Measurements from ENCODE around the gene LHFPL6. TPM values are rescaled to one million over a fixed set of nuclear protein-coding genes. Genes with fewer than 3 reads are reported as not detected.

The LHFPL6 gene
- total RNA-seq, 1 experiment from 2014 or later: 3.6 TPM

DNA sequence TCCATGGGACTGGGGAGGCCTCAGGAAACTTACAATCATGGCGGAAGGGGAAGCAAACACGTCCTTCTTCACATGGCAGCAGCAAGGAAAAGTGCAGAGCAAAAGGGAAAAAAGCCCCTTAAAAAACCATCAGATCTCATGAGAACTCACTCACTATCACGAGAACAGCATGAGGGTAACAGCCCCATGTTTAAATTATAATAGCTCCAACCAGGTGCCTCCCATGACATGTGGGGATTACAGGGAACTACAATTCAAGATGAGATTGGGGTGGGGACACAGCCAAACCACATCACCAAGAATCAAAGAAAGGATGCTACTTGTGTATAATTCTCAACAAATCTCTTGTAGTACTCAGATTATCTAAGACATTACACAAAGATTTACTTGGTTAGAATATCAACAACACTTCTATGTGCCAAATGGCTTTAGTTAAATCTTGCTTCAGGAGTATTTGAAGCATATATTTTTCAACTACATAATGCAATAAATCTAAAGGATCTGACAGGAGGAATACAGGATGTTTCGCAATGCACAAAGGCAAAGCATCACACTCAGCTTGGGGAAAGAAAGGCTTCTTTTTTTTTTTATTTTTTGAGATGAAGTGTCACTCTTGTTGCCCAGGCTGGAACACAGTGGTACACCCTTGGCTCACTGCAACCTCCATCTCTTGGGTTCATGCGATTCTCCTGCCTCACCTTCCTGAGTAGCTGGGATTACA is 180.0 kb downstream of the LHFPL6 start:
- Histone ChIP-seq H3K4me3 (ENCODE audit: low read depth, low read length) (no peak overlapping the region), H3K9me3 (no peaks in the 10 kb centered on the region), H3K27me3 (replicated peaks; ENCODE audit: control insufficient read depth, insufficient read depth, low read length) (peaks cover 1% of the 10 kb centered on the region; the same call in 1 of the 2 replicates), H3K4me1 (no peaks in the 10 kb centered on the region; the same call in 1 of the 2 replicates), H3K36me3 (ENCODE audit: control insufficient read depth, insufficient read depth, low read length) (no peaks in the 10 kb centered on the region)
- TF ChIP-seq, protein P1, sequence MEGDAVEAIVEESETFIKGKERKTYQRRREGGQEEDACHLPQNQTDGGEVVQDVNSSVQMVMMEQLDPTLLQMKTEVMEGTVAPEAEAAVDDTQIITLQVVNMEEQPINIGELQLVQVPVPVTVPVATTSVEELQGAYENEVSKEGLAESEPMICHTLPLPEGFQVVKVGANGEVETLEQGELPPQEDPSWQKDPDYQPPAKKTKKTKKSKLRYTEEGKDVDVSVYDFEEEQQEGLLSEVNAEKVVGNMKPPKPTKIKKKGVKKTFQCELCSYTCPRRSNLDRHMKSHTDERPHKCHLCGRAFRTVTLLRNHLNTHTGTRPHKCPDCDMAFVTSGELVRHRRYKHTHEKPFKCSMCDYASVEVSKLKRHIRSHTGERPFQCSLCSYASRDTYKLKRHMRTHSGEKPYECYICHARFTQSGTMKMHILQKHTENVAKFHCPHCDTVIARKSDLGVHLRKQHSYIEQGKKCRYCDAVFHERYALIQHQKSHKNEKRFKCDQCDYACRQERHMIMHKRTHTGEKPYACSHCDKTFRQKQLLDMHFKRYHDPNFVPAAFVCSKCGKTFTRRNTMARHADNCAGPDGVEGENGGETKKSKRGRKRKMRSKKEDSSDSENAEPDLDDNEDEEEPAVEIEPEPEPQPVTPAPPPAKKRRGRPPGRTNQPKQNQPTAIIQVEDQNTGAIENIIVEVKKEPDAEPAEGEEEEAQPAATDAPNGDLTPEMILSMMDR (IDR thresholded peaks at IDR 0.05; ENCODE audit: insufficient read depth in 1 of 2, low read depth in 1 of 2, low read length in 1 of 2, severe bottlenecking in 1 of 2, unreplicated experiment in 1 of 2): no peak
- ChIA-PET POLR2A (no interaction called here), CTCF (no interaction called here)
- BruUV-seq (replicated peaks): no TSS peak
- Mint-ChIP-seq H3K27ac (ENCODE audit: unreplicated experiment) (no peak overlapping the region), H3K36me3 (ENCODE audit: insufficient read depth, unreplicated experiment) (no peaks in the 10 kb centered on the region), H3K27me3 (ENCODE audit: insufficient read depth, unreplicated experiment) (peaks cover 3% of the 10 kb centered on the region), H3K4me1 (ENCODE audit: low read depth, unreplicated experiment) (no peaks in the 10 kb centered on the region), H3K4me3 (ENCODE audit: unreplicated experiment) (no peak overlapping the region), H3K9me3 (ENCODE audit: unreplicated experiment) (no peaks in the 10 kb centered on the region)
- DNase-seq: no peak
- intact Hi-C loops (cut with micrococcal nuclease; ENCODE audit: unreplicated experiment): no loop called here

DNA sequence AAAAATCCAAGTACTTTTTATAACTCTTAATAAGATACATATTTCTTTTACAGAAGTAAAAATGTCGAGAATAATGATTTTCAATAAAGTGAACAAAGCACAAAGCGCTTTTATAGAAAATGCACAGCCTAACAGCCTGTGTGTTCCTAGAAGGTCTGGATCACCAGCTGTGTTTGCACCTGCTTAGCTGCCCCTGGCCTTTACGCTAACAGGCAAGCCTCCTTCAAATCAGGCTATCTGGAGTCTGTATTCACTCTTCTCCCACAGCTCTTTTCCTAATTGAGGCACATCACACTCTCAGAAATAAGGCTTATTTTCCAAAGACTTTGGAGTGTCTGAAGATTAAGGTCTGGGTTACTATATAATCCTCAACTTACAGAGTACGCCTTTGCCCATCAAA is 183.1 kb downstream of the LHFPL6 start:
- BruUV-seq (replicated peaks): no TSS peak
- H3K27ac Mint-ChIP-seq (ENCODE audit: unreplicated experiment): no peak overlapping the region
- intact Hi-C loops (cut with micrococcal nuclease; ENCODE audit: unreplicated experiment): loop anchor here (10.0 kb wide), 1 partner anchor 135 kb away; no protein-coding TSS in a partner anchor
- Histone ChIP-seq H3K36me3 (ENCODE audit: control insufficient read depth, insufficient read depth, low read length) (no peaks in the 10 kb centered on the region), H3K4me3 (ENCODE audit: low read depth, low read length) (no peak overlapping the region), H3K9me3 (no peaks in the 10 kb centered on the region), H3K4me1 (no peaks in the 10 kb centered on the region; the same call in 1 of the 2 replicates), H3K27me3 (replicated peaks; ENCODE audit: control insufficient read depth, insufficient read depth, low read length) (peaks cover 1% of the 10 kb centered on the region; the same call in 1 of the 2 replicates)
- H3K36me3 Mint-ChIP-seq (ENCODE audit: insufficient read depth, unreplicated experiment): no peaks in the 10 kb centered on the region
- H3K4me1 Mint-ChIP-seq (ENCODE audit: low read depth, unreplicated experiment): peaks cover 7% of the 10 kb centered on the region
- TF ChIP-seq, protein P1 (IDR thresholded peaks at IDR 0.05; ENCODE audit: insufficient read depth in 1 of 2, low read depth in 1 of 2, low read length in 1 of 2, severe bottlenecking in 1 of 2, unreplicated experiment in 1 of 2): no peak
- POLR2A ChIA-PET: no interaction called here
- CTCF ChIA-PET: no interaction called here
- DNase-seq: no peak
- no peaks in the 10 kb centered on the region for H3K9me3 Mint-ChIP-seq (ENCODE audit: unreplicated experiment)
- peaks cover 3% of the 10 kb centered on the region for H3K27me3 Mint-ChIP-seq (ENCODE audit: insufficient read depth, unreplicated experiment)
- H3K4me3 Mint-ChIP-seq (ENCODE audit: unreplicated experiment): no peak overlapping the region

DNA sequence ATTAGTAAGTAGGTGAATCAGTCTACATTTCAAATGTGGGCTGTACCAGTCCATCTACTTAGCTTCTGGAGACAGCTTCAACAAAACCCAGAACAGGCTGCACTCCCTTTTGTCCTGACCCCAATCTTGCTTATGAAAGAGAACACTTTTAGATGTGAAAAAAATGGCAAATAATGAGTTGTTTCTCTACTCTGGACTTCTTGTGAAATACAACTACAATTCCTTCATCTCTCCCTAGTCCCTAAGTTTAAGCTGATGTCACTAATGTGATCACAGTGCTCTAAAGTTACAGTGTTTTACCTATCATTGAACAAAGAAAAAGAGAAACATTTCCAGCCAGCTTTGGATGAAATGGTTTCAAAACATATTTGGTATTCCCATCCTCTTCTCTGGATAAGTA is 183.9 kb downstream of the LHFPL6 start:
- TF ChIP-seq, protein P1 (IDR thresholded peaks at IDR 0.05; ENCODE audit: insufficient read depth in 1 of 2, low read depth in 1 of 2, low read length in 1 of 2, severe bottlenecking in 1 of 2, unreplicated experiment in 1 of 2): no peak
- BruUV-seq (replicated peaks): no TSS peak
- Histone ChIP-seq H3K4me1 (no peaks in the 10 kb centered on the region; the same call in 1 of the 2 replicates), H3K27me3 (replicated peaks; ENCODE audit: control insufficient read depth, insufficient read depth, low read length) (peaks cover 1% of the 10 kb centered on the region; the same call in 1 of the 2 replicates), H3K4me3 (ENCODE audit: low read depth, low read length) (no peak overlapping the region), H3K36me3 (ENCODE audit: control insufficient read depth, insufficient read depth, low read length) (no peaks in the 10 kb centered on the region), H3K9me3 (no peaks in the 10 kb centered on the region)
- intact Hi-C loops (cut with micrococcal nuclease; ENCODE audit: unreplicated experiment): loop anchor here (10.0 kb wide), 1 partner anchor 134 kb away; no protein-coding TSS in a partner anchor
- H3K27ac Mint-ChIP-seq (ENCODE audit: unreplicated experiment): no peak overlapping the region
- POLR2A ChIA-PET: no interaction called here
- H3K27me3 Mint-ChIP-seq (ENCODE audit: insufficient read depth, unreplicated experiment): peaks cover 6% of the 10 kb centered on the region
- no peaks in the 10 kb centered on the region for H3K9me3 Mint-ChIP-seq (ENCODE audit: unreplicated experiment)
- CTCF ChIA-PET: interaction anchor here (1.2 kb wide), 1 partner anchor 197 kb away, joined by 4 read pairs; no protein-coding TSS in a partner anchor
- peaks cover 7% of the 10 kb centered on the region for H3K4me1 Mint-ChIP-seq (ENCODE audit: low read depth, unreplicated experiment)
- no peak overlapping the region for H3K4me3 Mint-ChIP-seq (ENCODE audit: unreplicated experiment)
- no peaks in the 10 kb centered on the region for H3K36me3 Mint-ChIP-seq (ENCODE audit: insufficient read depth, unreplicated experiment)
- DNase-seq: no peak
